ENCODE data around the gene BMP7.
"Not testable (repeated sequence)": the region's sequence is repeated elsewhere in the genome, so short reads cannot be mapped to it uniquely, and the experiment has no call there.

BMP7 gene

DNA sequence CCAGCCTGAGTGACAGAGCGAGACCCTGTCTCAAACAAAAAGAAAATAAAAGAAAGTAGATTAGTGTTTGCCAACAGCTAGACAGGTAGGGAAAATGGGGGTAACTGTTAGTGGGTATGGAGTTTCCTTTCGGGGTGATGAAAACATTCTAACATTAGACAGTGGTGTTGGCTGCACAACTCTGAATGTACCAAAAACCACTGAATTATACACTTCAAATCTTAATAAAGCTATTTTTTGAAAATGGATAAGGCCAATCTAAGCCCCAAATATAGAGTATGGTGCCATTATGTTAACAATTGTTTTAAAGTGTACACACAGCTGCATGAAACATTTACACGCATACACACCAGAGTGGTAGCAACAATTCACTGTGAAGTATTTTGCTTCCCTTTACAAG is 57.0 kb downstream of the BMP7 start:
- DNase-seq, result no peak

DNA sequence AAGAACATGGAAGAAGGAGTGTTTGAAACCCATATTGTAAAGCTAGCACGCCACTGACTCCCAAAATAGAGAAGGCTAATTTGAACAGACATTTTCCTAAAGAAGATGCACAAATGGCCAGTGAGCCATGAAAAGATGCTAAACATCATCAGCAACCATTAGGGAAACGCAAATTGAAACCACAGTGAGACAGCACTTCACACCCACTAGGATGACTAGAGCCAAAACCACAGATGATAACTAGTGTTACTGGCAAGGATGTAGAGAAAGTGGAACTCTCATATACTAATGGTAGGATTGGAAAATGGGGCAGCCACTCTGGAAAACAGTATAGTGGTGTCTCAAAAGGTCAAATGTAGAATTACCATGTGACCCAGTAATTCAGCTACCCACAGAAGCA is 58.2 kb downstream of the BMP7 start:
- no peak for DNase-seq

DNA sequence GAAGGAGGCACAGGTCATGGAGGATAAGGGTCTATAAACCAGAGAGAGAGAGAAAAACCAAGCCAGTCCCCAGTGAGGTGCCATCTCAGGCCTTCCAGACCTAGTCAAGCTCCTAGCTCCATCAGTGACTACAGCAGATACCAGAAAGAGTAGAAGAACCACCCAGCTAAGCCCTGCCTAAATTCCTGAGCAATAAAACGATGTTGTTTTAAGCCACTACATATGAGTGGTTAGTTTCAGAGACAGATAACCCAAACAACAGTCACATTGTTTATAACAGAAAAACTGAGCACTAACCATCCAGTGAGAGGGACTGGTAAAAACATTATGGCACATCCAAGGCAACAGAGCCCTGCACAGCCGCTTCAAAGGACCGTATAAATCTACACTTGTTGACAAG is 59.2 kb downstream of the BMP7 start:
- no peak for DNase-seq

DNA sequence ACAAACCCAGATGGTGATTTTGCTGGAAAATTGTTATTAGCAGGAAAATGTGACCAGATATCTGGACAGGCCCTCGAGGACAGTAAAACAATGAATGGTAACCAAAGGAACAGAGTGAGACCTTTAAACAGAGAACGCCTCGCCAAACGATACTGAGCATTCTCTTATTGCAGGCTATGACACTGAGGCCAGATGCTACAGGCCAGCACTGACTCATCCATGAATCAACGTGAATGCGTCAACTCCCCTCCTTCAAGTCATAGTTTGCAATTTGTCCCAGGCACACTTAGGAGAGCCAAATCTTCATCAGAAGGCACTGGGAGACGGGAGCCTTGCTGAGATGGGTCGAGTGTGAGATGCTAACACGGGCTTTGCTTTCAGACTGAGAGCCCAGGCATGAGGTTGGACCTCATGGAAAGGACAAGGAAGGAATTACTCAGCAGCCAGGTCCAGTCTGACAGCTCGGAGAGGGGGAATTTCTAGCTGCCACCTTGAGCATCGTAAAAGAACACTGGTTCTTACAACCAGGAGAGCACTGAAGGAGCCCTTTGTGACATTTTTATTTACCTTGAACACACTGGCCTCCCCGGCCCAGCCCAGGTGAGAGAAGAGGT is 60.7 kb downstream of the BMP7 start:
- DNase-seq, result no peak

DNA sequence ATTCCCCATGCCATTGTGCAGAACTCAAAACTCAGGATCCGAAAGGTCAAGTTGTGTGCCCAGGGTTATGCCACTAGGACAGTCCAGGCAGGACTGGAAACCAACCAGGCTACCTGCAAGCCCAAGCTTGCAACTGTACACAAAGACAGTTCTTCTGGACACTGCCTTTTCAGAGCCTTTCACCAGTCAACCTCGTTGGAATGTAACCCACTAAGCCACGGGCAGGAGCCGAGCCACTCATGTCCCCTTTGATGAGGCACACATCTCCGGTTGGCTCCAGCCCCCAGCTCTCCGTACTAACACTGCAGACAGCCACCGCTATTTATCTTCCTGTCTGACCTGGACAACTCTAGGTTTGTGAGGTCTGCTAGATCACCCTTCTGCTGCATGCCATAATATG is 62.5 kb downstream of the BMP7 start:
- no peak for DNase-seq

DNA sequence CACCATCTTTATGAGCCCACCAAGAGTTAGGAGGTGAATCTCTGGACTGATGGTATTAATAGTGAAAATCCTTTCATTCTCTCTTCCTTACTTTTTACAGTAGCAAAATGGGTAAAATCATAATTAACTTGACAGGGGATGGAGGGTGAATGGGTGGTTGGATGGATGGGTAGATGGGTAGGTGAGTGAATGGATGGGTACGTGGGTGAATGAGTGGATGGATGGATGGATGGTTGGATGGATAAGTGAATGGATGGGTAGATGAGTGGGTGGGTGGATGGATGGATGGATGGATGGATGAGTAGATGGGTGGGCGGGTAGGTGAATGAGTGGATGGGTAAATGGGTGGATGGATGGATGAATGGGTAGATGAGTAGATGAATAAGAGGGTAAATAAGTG is 63.2 kb downstream of the BMP7 start:
- DNase-seq, result no peak

DNA sequence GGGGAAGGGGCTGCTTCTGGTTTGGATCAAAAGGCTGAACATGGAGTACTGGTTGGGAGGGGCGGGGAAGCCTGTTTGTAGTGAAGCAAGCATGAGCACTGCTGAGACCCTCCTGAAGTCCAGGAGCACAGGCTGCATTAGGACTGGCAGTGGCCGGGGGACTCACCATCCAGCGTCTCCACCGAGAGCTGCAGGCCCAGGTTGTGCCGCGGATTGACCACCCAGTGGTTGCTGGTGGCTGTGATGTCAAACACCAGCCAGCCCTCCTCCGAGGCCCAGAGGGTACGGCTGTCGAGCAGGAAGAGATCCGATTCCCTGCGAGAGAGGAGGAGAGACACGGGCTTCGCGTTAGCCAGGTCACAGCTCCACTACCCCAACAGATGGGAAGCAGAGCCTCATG is 64.1 kb downstream of the BMP7 start:
- DNase-seq, result no peak

DNA sequence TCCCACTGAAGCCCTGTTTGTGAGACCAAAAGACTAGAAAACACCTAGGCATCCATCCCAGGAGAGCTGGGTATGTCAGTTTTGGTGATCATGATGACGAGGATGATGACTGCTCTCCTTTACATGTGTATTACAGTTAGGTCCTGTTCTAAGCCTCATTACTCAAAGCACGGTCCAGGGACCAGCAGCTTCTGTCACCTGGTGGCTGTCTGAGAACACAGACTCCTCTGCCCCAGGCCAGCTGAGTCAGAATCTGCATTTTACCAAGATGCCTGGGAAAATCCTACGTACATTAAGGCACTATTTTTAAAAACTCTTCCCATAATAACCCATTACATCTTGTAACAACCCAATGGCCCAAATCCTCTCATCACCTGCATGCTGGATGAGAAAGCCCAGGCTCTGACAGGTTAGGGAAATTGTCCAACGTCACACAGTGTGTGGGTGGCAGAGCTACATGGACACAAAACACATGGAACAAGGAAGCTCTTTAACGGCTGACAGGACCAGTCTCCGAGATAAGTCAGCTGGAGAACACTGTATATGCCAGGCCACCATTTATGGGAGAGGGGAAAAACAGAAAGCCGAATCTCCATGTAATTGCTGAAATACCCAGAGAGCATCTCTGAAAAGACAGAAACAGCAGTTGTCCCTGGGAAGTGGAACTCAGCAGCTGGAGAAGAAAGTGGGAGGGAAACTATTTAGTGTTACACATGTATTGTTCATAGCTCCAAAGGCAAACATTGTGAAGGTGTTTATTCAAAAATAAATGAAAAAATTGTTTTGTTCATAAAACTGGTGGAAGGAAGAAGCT is 65.4 kb downstream of the BMP7 start:
- no peak for DNase-seq

DNA sequence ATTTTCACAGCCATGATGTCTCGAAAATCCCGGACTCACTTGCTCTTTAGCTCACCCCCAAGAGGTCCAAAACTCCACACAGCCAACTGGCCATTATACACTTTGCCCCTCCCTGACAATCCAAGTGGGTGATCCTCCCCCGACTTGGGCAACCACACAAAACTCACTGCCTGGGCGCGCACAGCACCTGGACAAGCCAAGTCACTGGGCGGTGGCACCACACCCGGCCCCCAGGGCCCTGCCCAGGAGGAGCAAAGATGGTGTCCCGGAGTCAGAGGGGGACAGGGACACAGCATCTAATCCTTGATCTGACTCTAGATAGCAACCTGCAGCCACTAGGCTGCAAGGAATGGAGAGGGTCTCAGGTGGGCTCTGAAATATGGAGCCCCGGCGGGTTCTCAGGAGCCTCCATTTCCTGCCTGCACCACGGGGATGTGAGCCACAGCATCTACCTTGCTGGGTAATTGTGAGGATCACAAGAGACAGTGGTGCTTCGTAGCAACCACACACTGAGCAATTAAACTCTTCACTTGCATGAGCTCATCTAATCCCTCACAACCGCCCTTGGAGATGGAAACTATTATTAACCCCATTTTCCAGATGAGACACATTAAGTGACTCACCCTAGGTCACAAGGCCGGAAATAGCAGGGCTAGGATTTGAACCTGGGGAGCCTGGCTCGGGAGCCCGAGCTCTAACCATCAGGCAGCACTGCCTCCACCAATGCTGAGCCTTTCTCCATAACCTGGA is 66.6 kb downstream of the BMP7 start:
- DNase-seq, result no peak

DNA sequence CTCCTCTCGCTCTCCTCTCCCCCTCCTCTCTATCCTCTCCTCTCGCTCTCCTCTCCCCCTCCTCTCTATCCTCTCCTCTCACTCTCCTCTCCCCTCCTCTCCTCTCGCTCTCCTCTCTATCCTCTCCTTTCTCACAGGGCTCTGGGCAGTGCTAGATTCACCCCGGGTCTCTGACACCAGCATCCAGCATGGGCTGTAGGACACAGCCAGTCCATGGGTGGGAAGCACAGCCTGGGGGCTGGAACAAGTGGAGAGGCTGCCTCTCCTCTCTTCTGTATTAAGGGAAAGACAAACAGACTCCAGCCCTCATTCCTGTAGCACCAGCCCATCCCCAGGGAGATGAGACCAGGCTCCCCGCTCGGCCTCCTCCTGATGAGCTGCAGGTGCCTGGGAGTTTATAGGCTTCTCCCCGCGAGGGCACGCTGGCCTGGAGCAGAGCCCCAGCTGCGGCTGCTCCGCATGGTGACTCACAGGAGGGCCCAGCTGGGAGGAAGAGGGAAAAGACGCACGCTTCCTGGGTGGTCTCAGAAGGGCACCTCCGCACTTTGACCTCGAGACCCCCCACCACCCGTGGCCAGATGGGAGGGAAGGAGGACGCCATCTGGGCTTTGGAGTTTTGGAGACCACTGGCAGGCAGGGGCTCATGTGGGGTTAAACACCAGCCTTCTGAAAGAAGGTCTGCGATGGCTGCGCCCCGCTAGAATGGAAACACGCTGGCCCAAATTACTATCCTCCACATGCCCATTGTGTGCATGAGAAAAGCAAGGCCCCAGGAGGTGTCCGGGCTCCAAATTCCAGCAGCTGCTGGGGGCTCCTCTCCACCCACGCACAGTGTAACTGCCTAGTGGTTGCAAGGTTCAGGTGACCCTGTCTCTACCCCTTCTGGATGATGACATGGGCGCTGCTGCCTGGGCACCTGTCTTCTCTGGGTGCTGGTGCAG is 68.0 kb downstream of the BMP7 start:
- no peak for DNase-seq

DNA sequence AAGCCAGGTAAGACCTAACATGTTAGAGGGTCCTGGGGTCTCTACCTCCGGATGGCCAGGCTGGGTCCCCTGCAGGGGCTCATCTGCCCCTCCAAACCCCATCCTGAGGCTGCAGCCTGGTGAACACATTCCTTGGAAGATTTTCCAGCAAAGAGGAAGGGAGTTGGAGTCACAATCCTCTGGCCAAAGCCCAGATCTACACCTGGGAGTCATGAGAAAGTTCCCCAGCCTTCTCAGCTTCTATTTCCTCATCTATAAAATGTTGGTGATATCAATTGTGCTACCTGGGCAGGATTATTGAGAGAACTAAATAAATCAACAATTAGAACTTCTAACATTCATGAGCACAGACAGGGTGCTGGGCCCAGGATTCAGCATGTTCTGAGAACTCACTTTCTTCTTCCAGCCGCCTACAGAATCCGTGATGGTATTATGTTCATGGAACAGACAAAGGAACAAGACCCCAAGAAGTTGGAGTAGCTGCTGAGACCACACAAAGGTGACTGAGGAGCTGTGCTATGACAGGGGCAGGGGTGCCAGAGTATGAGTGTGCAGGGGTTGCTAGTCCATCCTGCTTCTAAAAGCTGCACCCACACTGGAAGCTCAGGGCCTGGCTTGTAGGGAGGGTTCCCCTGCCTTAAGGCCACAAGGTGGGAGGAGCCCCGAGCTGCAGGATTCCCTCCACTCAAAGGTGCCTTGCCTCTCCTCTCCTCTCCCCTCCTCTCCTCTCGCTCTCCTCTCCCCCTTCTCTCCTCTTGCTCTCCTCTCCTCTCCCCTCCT is 68.9 kb downstream of the BMP7 start:
- DNase-seq, result no peak

DNA sequence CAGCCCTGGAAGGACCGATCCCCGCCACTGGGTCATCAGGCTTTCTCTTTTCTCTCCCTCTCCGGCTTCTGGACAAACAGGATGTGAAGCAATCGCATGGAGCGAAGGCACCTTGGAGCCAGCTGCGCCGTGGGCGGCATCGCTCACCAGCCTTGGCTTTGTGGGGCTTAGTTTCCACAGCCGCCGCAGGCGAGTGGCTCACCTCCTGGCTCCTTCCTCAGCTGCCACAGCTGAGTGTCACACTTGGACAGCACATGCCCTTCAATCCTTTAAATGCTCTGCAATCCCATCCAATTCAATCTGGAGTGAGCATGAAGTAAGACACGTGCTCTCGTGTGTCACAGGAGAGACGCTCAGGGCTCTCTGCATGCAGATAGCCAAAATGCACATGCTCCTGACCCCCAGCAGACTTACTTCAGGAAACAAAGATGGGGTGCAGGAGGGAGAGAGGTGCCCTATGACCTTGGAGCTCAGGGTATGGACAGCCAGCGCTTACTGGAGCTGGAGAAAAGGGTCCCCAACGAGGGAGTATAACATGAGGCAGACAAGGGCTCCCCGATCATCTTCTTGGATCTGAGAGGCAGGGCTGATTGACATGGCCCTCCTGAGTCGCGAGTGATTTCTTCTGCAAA is 70.9 kb downstream of the BMP7 start:
- no peak for DNase-seq

DNA sequence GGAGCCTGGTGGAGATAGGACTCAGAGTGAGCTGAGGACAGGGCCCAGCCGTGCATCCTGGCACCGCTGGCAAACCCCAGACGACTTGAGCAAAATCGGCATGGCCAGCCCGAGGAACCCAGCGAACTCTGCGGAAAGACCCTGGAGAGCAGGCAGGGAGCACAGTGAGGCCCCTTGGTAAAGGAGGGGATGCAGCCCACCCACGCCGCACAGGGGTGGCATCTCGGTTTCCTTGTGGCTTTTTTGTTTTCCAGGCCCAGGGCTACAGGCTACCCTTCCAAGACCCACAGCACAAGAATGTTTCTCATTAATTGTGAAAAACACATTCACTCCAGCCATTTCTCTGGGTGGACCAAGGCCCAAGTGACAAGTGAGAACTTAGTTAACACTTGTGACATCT is 71.4 kb downstream of the BMP7 start:
- DNase-seq, result no peak

DNA sequence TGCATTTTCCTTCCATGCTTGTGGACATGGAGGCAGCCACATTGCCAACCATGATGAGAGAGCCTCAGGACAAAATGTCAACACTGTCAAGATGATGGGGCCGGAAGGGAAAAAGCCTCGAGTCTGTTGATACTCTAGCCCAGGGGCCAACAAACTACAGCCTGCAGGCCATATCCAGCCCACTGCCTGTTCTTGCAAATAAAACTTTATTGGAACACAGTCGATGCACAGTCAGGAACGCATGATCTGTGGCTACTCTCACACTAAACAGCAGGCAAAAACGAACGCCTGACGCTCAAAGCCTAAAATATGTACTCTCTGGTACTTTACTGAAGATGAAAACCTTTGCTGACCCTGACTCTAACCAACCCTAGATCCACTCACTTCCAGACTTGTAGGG is 72.3 kb downstream of the BMP7 start:
- no peak for DNase-seq

DNA sequence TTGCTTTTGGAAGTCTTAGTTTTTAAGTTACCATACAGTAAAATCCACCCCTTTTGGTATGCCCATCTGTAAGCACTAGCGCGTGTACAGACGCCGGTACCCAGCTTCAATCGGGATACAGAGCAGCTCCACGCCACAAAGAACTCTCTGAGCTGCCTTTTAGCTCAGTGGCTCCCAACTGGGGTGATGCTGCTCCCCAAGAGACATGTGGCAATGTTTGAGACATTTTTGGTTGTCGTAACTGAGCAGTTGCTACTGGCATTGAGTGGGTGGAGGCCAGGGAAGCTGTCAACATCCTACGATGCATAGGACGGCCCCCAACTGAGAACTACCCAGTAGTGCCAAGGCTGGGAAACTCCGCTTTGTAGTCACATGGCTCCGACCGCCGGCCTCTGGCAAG is 73.3 kb downstream of the BMP7 start:
- DNase-seq, result no peak

DNA sequence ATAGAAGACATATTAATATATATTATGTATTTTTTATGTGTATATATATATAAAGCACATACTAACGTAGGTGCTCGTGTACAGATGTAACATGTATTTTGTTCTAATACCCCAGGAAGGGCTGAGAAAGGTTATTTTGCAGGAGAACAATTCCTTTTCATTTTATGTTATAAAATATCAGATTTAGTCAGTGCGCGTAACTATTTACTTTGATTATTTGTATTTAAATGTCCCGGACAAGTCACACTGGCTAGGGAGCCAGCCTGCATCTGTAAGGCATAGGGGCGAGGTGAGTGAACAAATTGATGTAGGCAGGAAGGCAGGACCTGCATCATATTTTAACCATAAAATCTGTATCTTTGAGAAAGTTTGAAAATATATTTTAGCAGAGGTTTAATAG is 74.1 kb downstream of the BMP7 start:
- no peak for DNase-seq

DNA sequence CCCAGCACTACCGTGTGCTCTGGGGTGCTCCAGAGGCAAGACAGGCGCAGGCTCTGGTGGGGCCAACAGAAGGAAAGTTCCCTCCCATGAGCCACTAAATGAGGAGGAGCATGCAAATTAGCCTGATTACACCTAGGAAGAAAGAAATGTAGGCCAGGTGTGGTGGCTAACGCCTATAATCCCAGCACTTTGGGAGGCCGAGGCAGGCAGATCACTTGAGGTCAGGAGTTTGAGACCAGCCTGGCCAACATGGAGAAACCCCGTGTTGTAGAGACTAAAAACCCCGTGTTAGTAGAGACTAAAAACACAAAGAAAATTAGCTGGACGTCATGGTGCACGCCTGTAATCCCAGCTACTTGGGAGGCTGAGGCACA is 75.2 kb downstream of the BMP7 start:
- DNase-seq, result not testable (repeated sequence)

DNA sequence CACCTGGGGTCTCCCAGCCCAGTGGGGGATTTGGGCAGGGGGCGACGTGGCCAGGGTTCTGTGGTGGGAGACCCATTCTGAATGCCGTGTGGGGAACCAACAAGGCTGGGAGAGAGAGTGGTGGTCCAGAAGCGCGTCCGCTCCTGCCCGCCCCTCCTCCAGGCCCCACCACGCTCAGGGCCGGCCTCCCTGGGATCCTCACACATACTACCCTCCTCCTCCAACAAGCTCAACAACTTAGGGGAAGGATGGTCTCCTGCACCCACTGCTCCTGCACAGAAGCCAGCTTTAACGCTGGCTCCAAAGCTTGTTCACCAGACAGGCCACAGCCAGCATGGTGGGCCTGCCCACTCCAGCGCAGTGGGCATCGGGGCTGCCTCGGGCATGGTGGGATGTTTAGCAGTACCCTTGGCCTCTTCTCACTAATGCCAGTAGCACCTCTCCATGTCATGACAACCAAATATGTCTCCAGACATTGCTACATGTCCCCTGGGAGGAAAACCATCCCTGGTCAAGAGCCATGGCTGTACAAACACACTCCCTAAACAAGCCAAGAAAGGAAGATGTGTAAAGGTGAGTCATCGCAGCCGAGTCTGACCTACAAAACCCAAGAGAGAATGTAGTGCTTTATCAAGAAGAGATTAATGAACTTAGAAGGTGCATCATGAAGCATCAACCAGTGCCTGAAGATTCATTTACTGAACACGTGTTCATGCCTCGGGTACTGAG is 75.7 kb downstream of the BMP7 start:
- no peak for DNase-seq

DNA sequence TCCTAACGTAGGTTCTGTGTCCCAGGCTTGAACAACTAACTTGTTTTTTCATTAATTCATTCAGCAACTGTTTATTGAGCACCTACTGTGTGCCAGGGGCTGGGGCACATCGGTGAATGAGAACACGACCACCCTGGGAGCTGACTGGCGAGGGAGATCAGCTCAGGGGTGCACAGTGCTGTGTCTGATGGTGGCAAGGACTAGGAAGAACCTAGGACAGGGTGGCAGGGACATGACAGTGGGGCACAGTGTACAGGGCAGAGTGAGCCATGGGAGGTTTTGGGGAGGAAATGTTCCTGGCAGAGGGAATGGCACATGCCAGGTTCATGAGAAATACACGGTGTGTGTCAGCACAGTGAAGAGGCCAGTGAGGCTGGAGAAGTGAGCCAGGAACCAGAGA is 76.7 kb downstream of the BMP7 start:
- no peak for DNase-seq

DNA sequence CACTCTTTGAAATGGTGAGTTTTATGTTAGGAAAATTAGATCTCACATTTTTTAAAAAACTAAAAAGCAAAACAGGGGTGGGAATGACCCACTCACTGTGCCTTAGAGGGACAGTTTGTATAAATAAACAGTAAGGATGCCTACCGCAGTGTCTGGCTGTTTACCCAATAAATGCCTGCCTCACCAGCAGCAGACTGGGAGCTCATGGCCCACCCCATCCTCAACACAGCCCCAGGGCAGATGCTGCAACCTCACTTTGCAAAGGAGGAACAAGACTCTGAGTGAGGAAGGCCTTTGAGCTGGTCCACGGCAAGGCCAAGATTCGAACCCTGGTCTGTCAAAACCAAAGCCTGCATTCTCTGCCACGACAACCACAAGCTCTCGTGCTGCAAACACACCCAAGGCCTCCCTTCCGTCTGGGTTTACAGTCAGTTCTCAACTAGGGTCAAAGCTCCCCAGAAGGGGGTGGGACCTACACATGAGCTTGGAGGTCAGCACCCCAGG is 77.8 kb downstream of the BMP7 start:
- DNase-seq, result no peak

DNA sequence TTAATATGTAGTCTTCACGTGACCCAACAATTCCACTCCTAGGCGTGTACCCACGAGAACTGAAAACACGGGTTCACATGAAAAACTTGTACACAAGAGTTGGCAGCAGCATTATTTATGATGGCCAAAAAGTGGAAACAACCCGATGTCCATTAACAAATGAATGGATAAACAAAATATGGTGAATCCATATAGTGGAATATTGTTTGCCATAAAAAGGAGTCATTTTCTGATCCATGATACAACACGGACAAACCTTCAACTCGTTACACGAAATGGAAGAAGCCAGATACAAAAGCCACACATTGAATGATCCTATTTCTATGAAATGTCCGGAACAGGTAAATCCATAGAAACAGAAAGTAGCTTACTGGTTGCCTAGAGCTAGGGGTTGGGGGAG is 78.4 kb downstream of the BMP7 start:
- DNase-seq, result no peak

All from activated CD4-positive, alpha-beta T cell treated with anti-CD3 and anti-CD28 coated beads for 4 hours (primary cell).